Adrenal gland (tissue), 12 donors: ENCODE data around the gene ATP13A2. TPM values are rescaled to one million over a fixed set of nuclear protein-coding genes. Genes with fewer than 3 reads are reported as not detected.
A peak's percentile ranks its signal among the peaks of the same experiment; 100 is the strongest.

Experiments used
- DNase-seq, 7 donors: peaks; one replicate each; pipeline ENCODE4 v3.0.0-alpha.2; 2019 to 2020
- H3K27ac ChIP-seq, 5 donors: fragments of 200-600 bp; sonication (generic) in 4 of 5; 1 replicate in 3 of 5; 2 replicates in 2 of 5; pipeline versions ENCODE4 v1.5.1 to v1.8.0; 2016 to 2020; ENCODE audit warnings: mild to moderate bottlenecking in 1 of 5
- H3K27me3 ChIP-seq: fragments of 200-600 bp; 2 replicates; pipeline ENCODE4 v1.8.0; 2021
- H3K36me3 ChIP-seq, 2 donors: fragments of 200-600 bp; replicated peaks in 1 of 2; 1 replicate in 1 of 2; 2 replicates in 1 of 2; pipeline versions ENCODE4 v1.5.1 to v1.8.0; 2018 to 2022
- H3K4me1 ChIP-seq, 2 donors: fragments of 200-600 bp; replicated peaks in 1 of 2; 1 replicate in 1 of 2; 2 replicates in 1 of 2; pipeline versions ENCODE4 v1.5.1 to v1.8.0; 2018 to 2021
- H3K4me3 ChIP-seq, 4 donors: fragments of 200-600 bp; sonication (generic) in 3 of 4; one replicate each; pipeline ENCODE4 v1.5.1; 2016 to 2018
- H3K9me3 ChIP-seq, 3 donors: fragments of 200-600 bp; sonication (generic) in 1 of 3; replicated peaks in 1 of 3; 1 replicate in 2 of 3; 2 replicates in 1 of 3; pipeline versions ENCODE4 v1.5.1 to v1.8.0; 2016 to 2021
- POLR2A ChIP-seq, 2 donors: fragments of 450-650 bp; IDR thresholded peaks; one replicate each; pipeline ENCODE4 v1.6.1; 2017; ENCODE audit warnings: antibody characterized with exemption in 2 of 2, mild to moderate bottlenecking in 2 of 2, moderate library complexity in 1 of 2
- WGBS, 4 donors: extraction: QIAGEN DNeasy Blood & Tissue Kit in 2 of 4; methylation state at CpG; one replicate each; pipeline versions ENCODE4 v1.1.5 to v1.1.7; 2013 to 2017; 5-methylcytosine and 5-hydroxymethylcytosine counted together
- intact Hi-C, 2 donors: fragments of 100-400 bp; cut with DNase I; formaldehyde crosslinking; loops; one replicate each; pipeline versions ENCODE4 v1.14.1 to v1.15.0; 2022 to 2023
- polyA plus RNA-seq, 3 donors: library from polyadenylated mRNA; stranded (reverse); fragments of 200-250 nt in 2 of 3; fragments of 350-450 nt in 1 of 3; fragmentation: Illumina TruSeq in 1 of 3; extraction: RNeasy Lipid Tissue Mini Kit (QIAGEN cat#74804) in 1 of 3; gene quantifications; one replicate each; pipeline ENCODE4 v1.2.3, GENCODE V29; 2013 to 2014
- total RNA-seq, 9 donors: library from RNA; depleted of rRNA in 4 of 9; stranded (reverse); fragments of >200 nt in 4 of 9; fragments of 120-200 nt in 1 of 9; fragmentation: NEBNext Ultra II Directional in 1 of 9; extraction: Animal tissue kit (Norgen Biotek cat#: 25700) in 1 of 9; gene quantifications; one replicate each; pipeline versions ENCODE4 v1.1.0 to v1.2.4, GENCODE V29; 2013 to 2023
- TF ChIP-seq, protein P1 (sequence below), 6 experiments: fragments of 450-650 bp in 4 of 6; fragments of 200-600 bp in 2 of 6; sonication (generic) in 1 of 6; IDR thresholded peaks; 1 replicate in 5 of 6; 2 replicates in 1 of 6; pipeline versions ENCODE4 v1.5.1 to v1.8.0; 2016 to 2021; ENCODE audit warnings: antibody characterized with exemption in 6 of 6, mild to moderate bottlenecking in 2 of 6, moderate library complexity in 1 of 6
- donor health status: healthy with polysubstance abuse.
- donor health status: Bipolar disorder and iron deficiency.
- donor health status: DM: yes; HTN: yes; CAD: no.
- donor health status: DM: no; HTN: no; CAD: no.
- donor health status: DM: no; HTN: no; CAD: no.
- donor health status: DM: yes; HTN: yes; CAD: no.

ATP13A2 gene
- total and polyA plus RNA-seq, 12 donors = 6.0 to 82.4 (median 40.0) TPM

DNA sequence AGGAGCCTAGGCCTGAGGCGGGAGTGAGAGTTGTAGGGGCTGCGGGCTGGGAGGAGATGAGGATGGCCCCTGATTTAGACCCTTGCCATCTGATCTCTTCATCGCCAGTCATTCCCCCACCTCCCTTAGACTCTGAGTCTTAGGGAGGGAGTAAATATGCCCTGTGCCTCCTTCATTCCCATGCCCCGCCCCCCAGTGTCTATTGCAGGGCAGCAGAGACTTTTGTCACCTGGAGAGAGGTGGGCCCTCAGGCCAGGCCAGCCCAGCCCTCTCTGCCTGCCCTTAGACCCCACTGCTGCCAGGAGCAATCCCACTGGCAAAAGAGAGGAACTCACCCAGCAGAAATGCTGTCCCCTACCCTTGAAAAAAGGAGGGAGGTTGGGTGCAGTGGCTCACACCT is 28.1 kb downstream of the ATP13A2 start:
- Histone ChIP-seq H3K27ac (no peak overlapping the region), H3K36me3 (peaks cover 0 to 22% of the 10 kb centered on the region in 2 donors), H3K27me3 (peaks cover 5% of the 10 kb centered on the region), H3K4me1 (no peaks in the 10 kb centered on the region), H3K9me3 (no peaks in the 10 kb centered on the region), H3K4me3 (no peak overlapping the region)
- intact Hi-C loops = no loop called here
- DNase-seq = no peak
- no peak for TF ChIP-seq POLR2A (IDR thresholded peaks at IDR 0.05)
- TF ChIP-seq, protein P1, sequence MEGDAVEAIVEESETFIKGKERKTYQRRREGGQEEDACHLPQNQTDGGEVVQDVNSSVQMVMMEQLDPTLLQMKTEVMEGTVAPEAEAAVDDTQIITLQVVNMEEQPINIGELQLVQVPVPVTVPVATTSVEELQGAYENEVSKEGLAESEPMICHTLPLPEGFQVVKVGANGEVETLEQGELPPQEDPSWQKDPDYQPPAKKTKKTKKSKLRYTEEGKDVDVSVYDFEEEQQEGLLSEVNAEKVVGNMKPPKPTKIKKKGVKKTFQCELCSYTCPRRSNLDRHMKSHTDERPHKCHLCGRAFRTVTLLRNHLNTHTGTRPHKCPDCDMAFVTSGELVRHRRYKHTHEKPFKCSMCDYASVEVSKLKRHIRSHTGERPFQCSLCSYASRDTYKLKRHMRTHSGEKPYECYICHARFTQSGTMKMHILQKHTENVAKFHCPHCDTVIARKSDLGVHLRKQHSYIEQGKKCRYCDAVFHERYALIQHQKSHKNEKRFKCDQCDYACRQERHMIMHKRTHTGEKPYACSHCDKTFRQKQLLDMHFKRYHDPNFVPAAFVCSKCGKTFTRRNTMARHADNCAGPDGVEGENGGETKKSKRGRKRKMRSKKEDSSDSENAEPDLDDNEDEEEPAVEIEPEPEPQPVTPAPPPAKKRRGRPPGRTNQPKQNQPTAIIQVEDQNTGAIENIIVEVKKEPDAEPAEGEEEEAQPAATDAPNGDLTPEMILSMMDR (IDR thresholded peaks at IDR 0.05) = no peak
- 85 to 100% (median 95%) methylated on average over 3 to 4 of the region's 4 CpGs for WGBS, 4 donors

DNA sequence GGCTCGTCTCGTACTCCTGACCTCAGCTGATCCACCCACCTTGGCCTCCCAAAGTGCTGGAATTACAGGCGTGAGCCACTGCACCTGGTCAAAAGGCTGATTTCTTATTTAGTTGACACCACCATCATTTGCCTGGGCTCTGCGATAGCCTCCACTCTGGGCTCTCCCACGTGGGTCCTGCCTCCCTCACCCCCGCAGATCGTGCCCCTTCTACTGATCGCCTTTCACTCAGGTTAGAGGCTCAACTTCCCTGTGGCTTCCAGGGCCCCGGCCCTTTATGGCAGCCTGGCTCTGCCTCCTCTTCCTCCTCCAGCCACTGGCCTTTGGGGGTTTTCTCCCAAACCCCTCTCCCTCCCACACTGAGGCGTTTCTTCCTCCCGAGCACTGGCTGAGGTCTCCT is 28.8 kb downstream of the ATP13A2 start:
- no peaks in the 10 kb centered on the region for H3K4me1 ChIP-seq
- 80 to 87% (median 84%) methylated on average over 11 of the region's 11 CpGs for WGBS, 4 donors
- no peaks in the 10 kb centered on the region for H3K9me3 ChIP-seq
- H3K36me3 ChIP-seq = peaks cover 0 to 17% of the 10 kb centered on the region in 2 donors
- no peak for TF ChIP-seq POLR2A (IDR thresholded peaks at IDR 0.05)
- TF ChIP-seq, protein P1 (IDR thresholded peaks at IDR 0.05) = no peak
- no peak overlapping the region for H3K27ac ChIP-seq
- intact Hi-C loops = no loop called here
- no peak overlapping the region for H3K4me3 ChIP-seq
- peaks cover 5% of the 10 kb centered on the region for H3K27me3 ChIP-seq
- DNase-seq = no peak

DNA sequence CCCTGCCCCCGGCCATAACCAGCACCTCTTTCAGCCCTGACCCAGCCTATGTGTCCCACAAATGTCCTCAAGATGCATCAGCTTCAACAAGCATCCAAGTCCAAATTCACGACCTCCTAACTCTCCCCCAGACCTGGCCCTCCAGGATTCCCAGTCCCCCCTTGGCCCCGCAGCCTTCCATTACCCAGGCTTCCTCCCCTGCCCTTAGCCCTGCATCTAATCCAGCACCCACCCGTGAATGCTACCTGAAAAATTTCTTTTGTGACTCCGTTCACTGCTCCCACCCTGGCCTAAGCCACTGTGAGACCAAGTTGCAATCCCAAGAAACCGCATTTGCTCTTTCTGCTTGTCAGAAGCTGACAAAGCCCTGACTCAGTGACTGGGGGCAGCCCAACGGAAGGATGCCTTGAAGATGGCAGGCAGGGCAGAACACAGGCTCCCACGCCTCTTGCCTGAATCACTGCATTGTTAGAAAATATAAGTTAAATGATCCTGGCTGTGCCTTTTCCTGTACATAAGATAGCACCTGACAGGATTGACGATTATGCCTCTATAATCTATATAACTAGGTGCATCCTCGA is 30.4 kb downstream of the ATP13A2 start:
- no peak for TF ChIP-seq POLR2A (IDR thresholded peaks at IDR 0.05)
- TF ChIP-seq, protein P1 (IDR thresholded peaks at IDR 0.05) = no peak
- no peak for DNase-seq
- 82 to 94% (median 87%) methylated on average over 10 of the region's 10 CpGs for WGBS, 4 donors
- no peak overlapping the region for H3K4me3 ChIP-seq
- H3K27ac ChIP-seq = no peak overlapping the region
- H3K4me1 ChIP-seq = no peaks in the 10 kb centered on the region
- H3K9me3 ChIP-seq = no peaks in the 10 kb centered on the region
- H3K36me3 ChIP-seq = peaks cover 0 to 6% of the 10 kb centered on the region in 2 donors
- H3K27me3 ChIP-seq = peaks cover 5% of the 10 kb centered on the region
- intact Hi-C loops = no loop called here

DNA sequence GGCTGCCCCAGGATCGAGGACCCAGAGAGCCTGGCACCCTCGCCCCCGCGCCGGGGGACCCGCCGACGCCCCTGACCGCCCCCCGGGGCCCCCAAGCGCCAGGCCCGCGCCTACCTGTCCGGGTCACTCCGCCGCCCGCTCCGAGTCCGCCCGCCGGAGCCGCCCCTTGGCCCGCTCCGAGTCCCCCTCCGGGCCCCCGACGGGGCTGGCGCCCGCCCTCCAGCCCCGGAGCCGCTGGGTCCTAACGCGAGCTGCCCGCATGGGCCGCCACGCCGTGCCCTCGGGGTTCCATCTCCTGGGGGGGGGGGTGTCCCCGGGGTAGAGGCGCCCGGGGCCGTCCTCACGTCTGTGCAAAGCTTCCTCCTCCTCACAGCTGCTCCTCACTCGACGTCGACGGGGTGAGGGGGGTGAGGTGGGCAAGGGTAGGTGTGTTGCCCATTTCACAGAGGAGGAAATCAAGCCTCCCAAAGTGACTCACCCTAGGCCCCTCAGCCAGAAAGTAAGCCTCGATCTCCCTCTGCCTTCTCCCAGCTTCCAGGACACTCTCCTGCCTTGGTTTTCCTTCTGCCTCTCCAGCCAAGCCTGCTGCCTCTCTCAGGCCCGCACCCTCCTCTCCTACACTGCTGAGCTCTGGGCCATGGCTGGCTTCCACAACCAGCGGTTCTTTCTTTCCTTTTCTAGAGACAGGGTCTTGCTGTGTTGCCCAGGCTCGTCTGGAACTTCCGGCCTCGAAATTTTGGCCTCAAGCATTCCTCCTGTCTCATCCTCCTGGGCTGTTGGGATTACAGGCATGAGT is 31.1 kb downstream of the ATP13A2 start, which contains the start of gene MFAP2:
Gene MFAP2, minus strand, starts transcription at position 148 of the 796 bp plus-strand sequence. CDS start 2,347 bp downstream, outside the sequence.
- TF ChIP-seq POLR2A (IDR thresholded peaks at IDR 0.05) = no peak
- DNase-seq = no peak
- Histone ChIP-seq H3K27ac (peak within 1 kb of the TSS in 2 of 5 donors; percentile 69 to 80), H3K27me3 (peaks cover 5% of the 10 kb centered on the region), H3K9me3 (no peaks in the 10 kb centered on the region), H3K4me3 (peak within 1 kb of the TSS in 1 of 4 donors; percentile 53), H3K4me1 (no peaks in the 10 kb centered on the region), H3K36me3 (peaks cover 0 to under 1% of the 10 kb centered on the region in 2 donors)
- intact Hi-C loops = no loop called here
- WGBS, 4 donors = 8 to 46% (median 21%) methylated on average over 9 to 53 of the region's 53 CpGs
